HG02798 (cell line): Measurements from ENCODE around the gene AOPEP.
"Not testable (repeated sequence)": the region's sequence is repeated elsewhere in the genome, so short reads cannot be mapped to it uniquely, and the experiment has no call there.

Experiments used
- ATAC-seq: cut with Tn5 transposase; IDR thresholded peaks from one replicate; pipeline ENCODE4 v1.9.1; 2021; ENCODE audit warnings: mild to moderate bottlenecking; ENCODE audit not compliant: unreplicated experiment, poor library complexity

AOPEP gene

GRCh38 chr9:94861589-94862272 lies 135.2 kb downstream of the AOPEP start:
- no peak for ATAC-seq

GRCh38 chr9:94864196-94864595 lies 137.7 kb downstream of the AOPEP start:
- no peak for ATAC-seq

- ATAC-seq, result no peak
These were observed 138.5 kb downstream of the AOPEP start for GRCh38 chr9:94864862-94865509.

GRCh38 chr9:94865582-94866452 lies 139.3 kb downstream of the AOPEP start:
- no peak for ATAC-seq

- no peak for ATAC-seq
These were observed 140.3 kb downstream of the AOPEP start for GRCh38 chr9:94866770-94867169.

GRCh38 chr9:94867281-94867841 lies 140.9 kb downstream of the AOPEP start:
- no peak for ATAC-seq

GRCh38 chr9:94867842-94868312 lies 141.4 kb downstream of the AOPEP start:
- ATAC-seq, result no peak

GRCh38 chr9:94868464-94868863 lies 142.0 kb downstream of the AOPEP start:
- no peak for ATAC-seq

GRCh38 chr9:94869415-94869843 lies 142.9 kb downstream of the AOPEP start:
- no peak for ATAC-seq

- ATAC-seq, result no peak
These were observed 143.9 kb downstream of the AOPEP start for GRCh38 chr9:94870465-94870792.

GRCh38 chr9:94870793-94871558 lies 144.5 kb downstream of the AOPEP start:
- ATAC-seq, result no peak

GRCh38 chr9:94872083-94872833 lies 145.8 kb downstream of the AOPEP start:
- no peak for ATAC-seq

- ATAC-seq, result no peak
These were observed 146.5 kb downstream of the AOPEP start for GRCh38 chr9:94872891-94873511.

GRCh38 chr9:94874316-94874715 lies 147.8 kb downstream of the AOPEP start:
- no peak for ATAC-seq

- ATAC-seq, result peak; percentile 90
These were observed 149.0 kb downstream of the AOPEP start for GRCh38 chr9:94875300-94876020.

GRCh38 chr9:94878804-94879203 lies 152.3 kb downstream of the AOPEP start:
- ATAC-seq, result not testable (repeated sequence)

GRCh38 chr9:94879230-94879629 lies 152.7 kb downstream of the AOPEP start:
- no peak for ATAC-seq

- no peak for ATAC-seq
These were observed 154.5 kb downstream of the AOPEP start for GRCh38 chr9:94881023-94881422.
